Amniotic stem cell (primary cell): Measurements from ENCODE around the gene ABHD4.
"Not testable (repeated sequence)": the region's sequence is repeated elsewhere in the genome, so short reads cannot be mapped to it uniquely, and the experiment has no call there.

ENCODE experiments used
- DNase-seq: peaks from one replicate; lab custom pipeline; 2025; lab: John Stamatoyannopoulos, UW

Gene ABHD4, protein sequence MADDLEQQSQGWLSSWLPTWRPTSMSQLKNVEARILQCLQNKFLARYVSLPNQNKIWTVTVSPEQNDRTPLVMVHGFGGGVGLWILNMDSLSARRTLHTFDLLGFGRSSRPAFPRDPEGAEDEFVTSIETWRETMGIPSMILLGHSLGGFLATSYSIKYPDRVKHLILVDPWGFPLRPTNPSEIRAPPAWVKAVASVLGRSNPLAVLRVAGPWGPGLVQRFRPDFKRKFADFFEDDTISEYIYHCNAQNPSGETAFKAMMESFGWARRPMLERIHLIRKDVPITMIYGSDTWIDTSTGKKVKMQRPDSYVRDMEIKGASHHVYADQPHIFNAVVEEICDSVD

DNA sequence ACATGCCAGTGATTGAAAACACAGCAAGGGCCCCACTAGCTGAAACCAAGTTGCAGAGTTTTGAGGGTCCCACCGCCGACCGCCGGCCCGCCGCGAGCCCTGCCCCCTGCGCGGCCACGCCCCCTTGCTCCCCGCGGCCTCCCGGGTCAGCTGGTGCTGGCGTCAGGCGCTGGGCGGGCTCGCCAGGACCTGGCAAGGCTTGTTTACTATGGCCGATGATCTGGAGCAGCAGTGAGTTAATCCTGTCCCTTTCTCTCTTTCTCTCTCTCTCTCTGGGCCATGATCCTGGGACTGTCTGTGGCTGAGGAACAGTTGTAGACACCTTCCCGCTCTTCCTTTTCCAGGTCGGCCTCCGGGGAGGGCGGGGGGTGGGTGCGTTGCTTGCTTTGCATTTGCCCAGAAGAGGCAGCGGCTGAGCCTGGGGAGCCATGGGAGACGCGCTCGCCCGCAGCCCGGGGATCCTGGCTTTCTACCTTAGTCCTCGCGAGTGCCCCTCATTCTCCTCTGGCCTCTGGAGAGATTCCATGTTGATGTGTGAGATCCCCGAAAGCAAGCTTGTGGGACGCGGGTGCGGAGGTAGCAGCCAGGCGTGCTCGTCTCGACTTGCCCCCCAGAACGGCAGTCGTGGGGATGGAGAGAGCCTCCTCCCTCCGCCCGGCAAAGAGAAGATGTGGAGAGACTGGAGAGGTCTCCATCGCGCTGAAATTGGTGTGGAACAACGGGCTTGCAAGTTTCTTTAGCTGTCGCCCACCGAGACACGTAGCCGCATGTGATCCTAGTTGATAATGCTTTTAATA is at the start of gene ABHD4:
ABHD4 (plus strand) TSS at position 202 of the 797 bp plus-strand sequence; CDS start at position 209, 7 bp downstream.
- DNase-seq: peak; percentile 12

- DNase-seq: no peak
These were observed 48.7 kb upstream of the ABHD4 start for GRCh38 chr14:22549324-22549962.

DNA sequence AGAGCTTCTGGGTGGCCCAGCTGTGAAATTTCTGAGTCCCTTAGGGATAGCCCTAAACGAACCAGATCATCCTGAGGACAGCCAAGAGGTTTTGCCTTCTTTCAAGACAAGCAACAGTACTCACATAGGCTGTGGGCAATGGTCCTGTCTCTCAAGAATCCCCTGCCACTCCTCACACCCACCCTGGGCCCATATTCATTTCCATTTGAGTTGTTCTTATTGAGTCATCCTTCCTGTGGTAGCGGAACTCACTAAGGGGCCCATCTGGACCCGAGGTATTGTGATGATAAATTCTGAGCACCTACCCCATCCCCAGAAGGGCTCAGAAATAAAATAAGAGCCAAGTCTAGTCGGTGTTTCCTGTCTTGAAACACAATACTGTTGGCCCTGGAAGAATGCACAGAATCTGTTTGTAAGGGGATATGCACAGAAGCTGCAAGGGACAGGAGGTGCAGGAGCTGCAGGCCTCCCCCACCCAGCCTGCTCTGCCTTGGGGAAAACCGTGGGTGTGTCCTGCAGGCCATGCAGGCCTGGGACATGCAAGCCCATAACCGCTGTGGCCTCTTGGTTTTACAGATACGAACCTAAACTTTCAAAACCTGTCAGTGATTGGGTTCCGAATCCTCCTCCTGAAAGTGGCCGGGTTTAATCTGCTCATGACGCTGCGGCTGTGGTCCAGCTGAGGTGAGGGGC is 48.0 kb upstream of the ABHD4 start:
- no peak for DNase-seq

GRCh38 chr14:22551605-22551997 is 46.5 kb upstream of the ABHD4 start:
- DNase-seq: no peak

DNA sequence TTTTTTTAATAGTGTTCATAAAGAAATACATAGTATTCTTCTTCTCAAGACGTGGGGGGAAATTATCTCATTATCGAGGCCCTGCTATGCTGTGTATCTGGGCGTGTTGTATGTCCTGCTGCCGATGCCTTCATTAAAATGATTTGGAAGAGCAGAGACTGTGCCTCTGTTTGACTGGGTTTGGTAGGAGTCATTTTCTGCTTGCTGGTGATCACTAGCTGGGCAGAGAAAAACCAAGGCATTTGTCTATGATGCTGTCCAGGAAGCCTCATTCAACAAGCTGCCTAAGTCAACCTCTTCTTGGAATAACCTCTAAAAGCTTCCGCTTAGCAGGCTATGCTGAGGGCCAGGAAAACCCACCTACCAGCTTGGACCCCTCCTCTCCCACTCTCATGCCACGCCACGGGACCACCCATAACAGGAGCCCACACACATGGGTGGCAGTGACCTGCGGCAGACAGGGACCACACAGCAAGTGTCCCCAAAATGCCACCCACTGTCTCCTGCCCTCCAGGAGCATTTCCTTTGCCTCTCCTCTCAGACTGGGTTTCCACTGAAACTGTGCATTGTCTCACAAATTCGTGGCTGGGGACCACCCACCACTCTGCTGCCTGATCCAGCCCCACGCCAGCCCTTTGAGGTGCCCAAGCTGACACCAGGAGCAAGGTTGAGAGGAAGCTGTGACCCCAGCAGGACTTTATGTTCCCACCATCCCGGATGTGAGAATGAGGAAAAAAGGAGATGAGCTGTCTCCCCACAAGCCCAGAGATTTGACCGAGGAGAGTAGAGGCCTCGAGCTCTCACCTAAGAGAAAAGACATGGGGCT is 45.9 kb upstream of the ABHD4 start:
- no peak for DNase-seq

DNA sequence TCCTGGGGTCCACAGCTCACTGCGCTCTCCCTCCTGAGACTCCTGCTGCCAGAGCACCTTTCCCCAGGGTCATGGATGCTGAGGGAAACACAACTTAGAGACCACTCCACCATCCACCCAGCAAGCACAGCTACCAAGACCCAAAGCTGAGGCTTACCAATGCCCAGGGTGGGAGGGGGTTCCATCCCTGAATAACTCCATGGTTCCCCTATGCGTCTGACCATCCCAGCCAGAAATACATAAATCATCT is 45.3 kb upstream of the ABHD4 start:
- no peak for DNase-seq

DNA sequence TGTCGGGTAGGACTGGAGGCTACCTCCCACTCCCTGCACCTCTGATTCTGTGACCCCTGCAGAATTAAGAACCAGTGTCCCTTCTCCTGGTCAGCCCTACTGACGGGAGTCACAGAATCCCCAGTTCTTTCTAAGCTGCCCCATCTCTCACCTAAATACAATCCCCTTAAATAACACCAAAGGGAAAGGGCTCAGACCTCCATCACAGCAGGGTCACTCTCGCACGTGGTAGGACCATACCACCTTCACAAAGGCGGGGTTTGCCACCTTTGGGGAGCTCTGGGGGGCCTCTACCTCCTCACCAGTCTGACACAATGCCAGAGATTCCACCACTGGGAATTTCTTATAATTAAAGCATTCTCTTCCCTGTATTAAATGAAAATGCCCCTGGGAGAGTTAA is 44.7 kb upstream of the ABHD4 start:
- no peak for DNase-seq

GRCh38 chr14:22553861-22554497 is 44.1 kb upstream of the ABHD4 start:
- DNase-seq: not testable (repeated sequence)

GRCh38 chr14:22554498-22555383 is 43.4 kb upstream of the ABHD4 start:
- DNase-seq: no peak

DNA sequence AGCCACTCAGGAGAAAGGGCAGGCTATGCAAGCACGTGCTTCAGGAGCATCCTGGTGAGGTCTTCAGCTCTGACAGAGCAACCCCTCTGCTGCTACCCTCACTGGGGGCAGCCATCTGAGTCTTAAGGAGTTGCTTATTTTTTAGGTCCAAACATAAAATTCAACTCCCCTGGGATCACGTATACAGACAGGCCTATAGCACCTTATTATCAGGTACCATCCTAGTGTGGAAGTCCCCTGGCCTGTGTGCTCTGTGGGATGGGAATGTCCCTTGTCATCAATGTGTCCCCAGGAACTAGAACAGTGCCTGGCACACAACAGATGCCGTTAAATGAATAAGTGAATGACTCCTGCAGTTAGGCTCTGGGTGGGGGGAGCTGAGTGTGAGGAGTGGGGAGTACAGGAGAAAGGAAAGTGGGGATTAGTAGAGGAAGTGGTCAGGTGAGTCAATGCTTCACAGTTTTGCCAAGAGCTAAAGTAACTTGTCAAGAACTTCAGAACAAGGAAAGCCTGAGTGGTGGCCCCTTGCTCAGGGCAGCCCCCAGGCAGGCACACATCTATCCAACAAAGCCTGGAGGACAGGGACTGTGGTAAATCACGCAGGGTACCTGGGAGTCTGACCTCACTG is 42.6 kb upstream of the ABHD4 start:
- DNase-seq: no peak

DNA sequence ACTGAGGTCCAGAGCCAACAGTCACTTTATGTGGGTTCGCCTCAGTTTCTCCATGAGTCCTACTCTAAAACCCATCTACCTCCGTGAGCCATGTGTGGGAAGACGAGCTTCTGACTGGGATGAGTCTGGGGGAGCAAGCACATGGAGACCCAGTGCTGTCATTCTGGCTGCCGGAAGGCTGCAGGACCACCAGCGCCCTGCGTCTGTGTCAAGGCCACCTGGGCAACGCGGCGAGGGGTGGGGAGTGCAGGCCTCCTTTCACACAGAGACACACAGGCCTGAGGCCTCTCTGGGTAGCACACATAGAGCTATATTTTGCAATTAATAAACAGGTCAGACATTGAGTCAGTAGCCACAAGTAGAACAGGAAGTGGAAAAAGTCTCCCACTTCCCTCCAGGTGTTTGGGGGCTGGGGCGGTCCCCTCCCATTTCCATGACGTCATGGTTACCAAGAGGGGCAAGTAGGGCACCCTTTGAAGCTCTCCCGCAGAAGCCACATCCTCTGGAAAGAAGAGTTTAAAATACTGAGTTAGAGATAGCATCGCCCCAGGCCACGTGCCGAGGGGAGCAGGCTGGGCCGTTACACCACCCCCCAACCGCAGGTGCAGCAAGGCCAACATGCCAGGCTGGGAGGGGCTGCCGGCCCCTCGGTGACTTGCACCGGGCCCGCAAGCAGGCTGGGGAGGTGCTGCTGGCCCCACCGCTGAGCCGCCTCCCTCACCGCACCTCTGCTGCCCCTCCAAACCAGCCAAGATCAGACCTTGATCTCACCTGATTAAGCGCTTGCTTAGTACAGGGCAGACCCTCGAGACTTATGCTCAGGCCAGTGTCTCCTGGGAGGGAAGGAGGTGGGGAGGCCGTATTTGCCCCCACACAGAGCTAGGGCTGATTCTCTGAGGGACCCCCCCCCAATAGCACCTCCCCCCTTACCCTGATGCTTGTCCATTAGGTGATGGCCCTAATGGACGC is 41.8 kb upstream of the ABHD4 start:
- no peak for DNase-seq

DNA sequence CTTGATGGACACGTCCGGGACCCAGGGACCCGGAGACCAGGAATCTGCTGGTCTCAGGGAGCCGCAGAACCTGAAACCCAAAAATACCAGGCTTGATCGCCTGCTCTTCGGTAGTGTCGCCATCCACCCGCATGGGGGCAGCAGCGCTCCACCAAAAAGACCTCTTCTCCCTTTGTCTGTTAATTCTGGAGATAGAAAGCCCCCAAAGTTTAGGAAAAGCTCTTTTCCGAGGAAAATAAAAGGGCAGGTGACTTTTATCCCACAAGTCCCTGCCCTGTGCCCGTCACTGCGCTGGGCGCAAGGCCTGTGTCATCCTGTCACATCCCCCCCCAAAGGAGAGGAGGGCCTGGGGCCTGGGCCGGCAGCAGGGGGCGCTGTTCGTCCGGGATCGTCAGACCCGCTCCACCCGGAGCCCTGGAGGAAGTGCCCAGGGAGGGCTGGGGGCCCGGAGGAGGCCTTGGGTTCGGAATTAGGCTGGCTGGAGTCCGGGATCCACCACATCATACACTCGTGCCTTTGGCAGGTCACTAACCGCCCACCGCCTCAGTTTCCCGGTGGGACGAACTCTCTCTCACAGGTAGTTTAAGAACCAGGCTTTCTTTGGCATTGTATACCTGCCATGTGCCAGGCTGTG is 41.0 kb upstream of the ABHD4 start:
- DNase-seq: peak; percentile 26

DNA sequence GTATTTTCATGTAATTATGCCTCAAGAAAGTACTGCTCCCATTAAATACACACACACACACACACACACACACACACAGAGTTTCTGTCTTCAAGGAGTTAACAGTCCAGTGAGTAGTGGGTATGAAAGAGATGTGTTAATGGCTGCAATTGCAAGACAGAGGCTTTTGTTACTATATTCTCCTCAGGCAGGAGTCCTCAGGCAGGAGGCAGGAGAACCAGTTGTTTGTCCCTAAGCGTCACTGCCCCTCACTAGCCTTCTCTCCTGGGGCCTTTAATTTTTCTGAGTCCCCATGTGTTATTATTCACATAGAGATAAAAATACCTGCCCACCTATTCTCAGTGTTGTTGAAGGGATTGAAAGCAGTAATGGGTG is 40.3 kb upstream of the ABHD4 start:
- no peak for DNase-seq

DNA sequence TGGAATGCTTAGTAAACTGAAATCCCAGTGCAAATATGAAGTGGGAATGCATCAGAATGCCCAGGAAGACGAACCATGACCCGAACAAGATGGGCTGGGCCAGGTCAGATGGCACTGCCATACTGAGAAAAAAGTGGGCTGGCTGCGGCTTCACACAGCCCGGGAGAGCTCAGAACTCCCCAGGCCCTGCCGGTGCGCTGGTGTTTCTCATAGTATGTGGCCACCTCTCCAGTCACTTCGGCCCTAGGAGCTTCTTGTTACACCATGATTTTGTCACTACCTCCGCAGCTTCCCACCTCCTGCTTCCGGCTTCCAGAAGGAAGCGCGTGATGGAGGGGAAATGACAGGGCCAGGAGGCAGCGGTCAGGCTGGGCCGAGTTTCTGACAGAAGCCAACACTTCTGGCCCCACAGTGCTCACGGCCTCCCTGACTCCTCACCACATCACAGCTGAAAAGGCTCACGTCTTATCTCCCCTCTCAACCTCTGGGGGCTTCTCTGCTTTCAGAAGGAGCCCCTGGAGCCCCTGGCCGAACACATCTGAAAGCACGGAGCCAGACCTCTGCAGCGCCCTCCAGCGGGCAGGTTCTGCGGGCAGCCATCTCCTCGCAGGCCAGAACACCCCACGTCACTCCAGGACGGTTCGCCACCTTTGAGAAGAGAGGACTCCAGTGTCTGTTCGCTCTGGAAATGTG is 39.7 kb upstream of the ABHD4 start:
- no peak for DNase-seq

DNA sequence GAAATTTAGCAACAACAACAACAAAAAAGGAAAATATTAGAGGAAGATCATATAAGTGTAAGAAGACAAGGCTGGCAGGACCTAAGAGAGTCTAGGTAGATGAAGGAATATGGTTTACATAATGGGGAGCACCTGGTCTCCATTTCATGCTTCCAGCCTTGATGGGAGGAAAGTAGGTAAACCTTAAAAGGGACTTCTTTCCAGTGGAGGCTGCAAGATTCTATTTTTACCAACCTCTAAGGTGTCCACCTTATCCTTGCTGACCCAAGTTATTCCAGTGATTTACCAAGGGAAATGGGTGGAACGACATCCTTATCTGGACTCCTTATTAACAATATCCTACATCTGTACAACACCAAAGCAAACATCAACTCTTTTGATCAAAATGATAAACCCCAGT is 39.1 kb upstream of the ABHD4 start:
- no peak for DNase-seq

DNA sequence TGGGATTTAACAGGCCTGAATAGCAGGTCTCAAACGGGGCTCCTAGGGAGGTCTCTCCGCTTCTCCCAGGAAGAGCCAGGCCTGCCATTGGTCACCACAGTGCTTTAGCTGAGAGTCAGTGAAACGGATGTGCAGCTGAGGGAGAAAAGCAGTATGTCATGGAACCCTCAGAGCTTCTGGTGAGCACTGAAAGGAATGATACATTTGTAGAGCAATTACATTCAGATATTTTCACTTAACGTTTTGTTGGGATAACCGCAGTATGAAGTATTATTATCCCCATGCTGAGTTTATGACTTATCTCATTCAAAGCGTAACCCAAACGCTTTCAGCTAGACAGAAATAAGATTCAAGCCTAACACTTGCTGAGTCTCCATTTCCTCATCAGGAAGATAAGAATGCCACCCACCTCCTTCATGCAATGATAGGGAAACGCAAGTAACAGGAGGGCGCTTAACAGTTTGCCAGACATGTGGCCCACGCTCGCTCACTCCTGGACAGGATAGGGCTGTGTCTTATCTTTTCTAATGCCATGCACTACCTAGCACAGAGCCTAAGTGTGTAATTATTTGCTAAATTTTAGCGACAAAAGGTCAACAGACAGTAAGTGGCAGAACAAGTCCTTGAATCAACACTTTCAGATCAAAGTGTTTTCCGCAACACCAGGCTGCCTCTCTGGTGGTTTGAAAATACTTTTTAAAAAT is 37.3 kb upstream of the ABHD4 start:
- no peak for DNase-seq

DNA sequence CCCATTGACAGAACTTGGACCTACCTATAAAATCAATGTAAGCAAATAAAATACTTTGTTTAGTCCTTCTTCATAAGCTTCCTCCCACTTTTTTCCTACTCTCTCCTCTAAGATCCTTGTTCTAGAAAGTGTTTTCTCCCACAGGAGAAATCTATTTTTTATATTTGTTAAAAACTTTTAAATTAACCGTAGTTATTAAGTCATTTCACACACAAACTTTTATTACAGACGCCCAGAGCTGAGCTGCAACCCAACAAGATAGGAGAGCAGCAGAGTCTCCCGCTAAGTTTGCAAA is 36.8 kb upstream of the ABHD4 start:
- DNase-seq: no peak
